ENCODE data around the gene SPRYD4. TPM values are rescaled to one million over a fixed set of nuclear protein-coding genes. Genes with fewer than 3 reads are reported as not detected.
"Not testable (repeated sequence)": the region's sequence is repeated elsewhere in the genome, so short reads cannot be mapped to it uniquely, and the experiment has no call there.

Gene SPRYD4
- 4.7 TPM for polyA plus RNA-seq
- long read RNA-seq, donor 1, full-length matches to known transcripts = 6 of 12 reads
- long read RNA-seq, donor 1, partial matches to known transcripts = 6 of 12 reads
- long read RNA-seq, donor 1, other reads (novel, unspliced or antisense) = 0 of 12 reads
- long read RNA-seq, donor 2, full-length matches to known transcripts = 20 of 20 reads
- long read RNA-seq, donor 2, partial matches to known transcripts = 0 of 20 reads
- long read RNA-seq, donor 2, other reads (novel, unspliced or antisense) = 0 of 20 reads
- long read RNA-seq, donor 3 = 0 reads
- long read RNA-seq, donor 4, full-length matches to known transcripts = 3 of 3 reads
- long read RNA-seq, donor 4, partial matches to known transcripts = 0 of 3 reads
- long read RNA-seq, donor 4, other reads (novel, unspliced or antisense) = 0 of 3 reads
- long read RNA-seq, donor 5, full-length matches to known transcripts = 10 of 10 reads
- long read RNA-seq, donor 5, partial matches to known transcripts = 0 of 10 reads
- long read RNA-seq, donor 5, other reads (novel, unspliced or antisense) = 0 of 10 reads
- long read RNA-seq, donor 6, full-length matches to known transcripts = 8 of 8 reads
- long read RNA-seq, donor 6, partial matches to known transcripts = 0 of 8 reads
- long read RNA-seq, donor 6, other reads (novel, unspliced or antisense) = 0 of 8 reads
- long read RNA-seq, donor 7, full-length matches to known transcripts = 3 of 3 reads
- long read RNA-seq, donor 7, partial matches to known transcripts = 0 of 3 reads
- long read RNA-seq, donor 7, other reads (novel, unspliced or antisense) = 0 of 3 reads
- long read RNA-seq, donor 8, full-length matches to known transcripts = 11 of 11 reads
- long read RNA-seq, donor 8, partial matches to known transcripts = 0 of 11 reads
- long read RNA-seq, donor 8, other reads (novel, unspliced or antisense) = 0 of 11 reads
- long read RNA-seq, donor 9, full-length matches to known transcripts = 16 of 16 reads
- long read RNA-seq, donor 9, partial matches to known transcripts = 0 of 16 reads
- long read RNA-seq, donor 9, other reads (novel, unspliced or antisense) = 0 of 16 reads
- long read RNA-seq, donor 10, full-length matches to known transcripts = 10 of 10 reads
- long read RNA-seq, donor 10, partial matches to known transcripts = 0 of 10 reads
- long read RNA-seq, donor 10, other reads (novel, unspliced or antisense) = 0 of 10 reads
- long read RNA-seq, donor 11, full-length matches to known transcripts = 13 of 13 reads
- long read RNA-seq, donor 11, partial matches to known transcripts = 0 of 13 reads
- long read RNA-seq, donor 11, other reads (novel, unspliced or antisense) = 0 of 13 reads

DNA sequence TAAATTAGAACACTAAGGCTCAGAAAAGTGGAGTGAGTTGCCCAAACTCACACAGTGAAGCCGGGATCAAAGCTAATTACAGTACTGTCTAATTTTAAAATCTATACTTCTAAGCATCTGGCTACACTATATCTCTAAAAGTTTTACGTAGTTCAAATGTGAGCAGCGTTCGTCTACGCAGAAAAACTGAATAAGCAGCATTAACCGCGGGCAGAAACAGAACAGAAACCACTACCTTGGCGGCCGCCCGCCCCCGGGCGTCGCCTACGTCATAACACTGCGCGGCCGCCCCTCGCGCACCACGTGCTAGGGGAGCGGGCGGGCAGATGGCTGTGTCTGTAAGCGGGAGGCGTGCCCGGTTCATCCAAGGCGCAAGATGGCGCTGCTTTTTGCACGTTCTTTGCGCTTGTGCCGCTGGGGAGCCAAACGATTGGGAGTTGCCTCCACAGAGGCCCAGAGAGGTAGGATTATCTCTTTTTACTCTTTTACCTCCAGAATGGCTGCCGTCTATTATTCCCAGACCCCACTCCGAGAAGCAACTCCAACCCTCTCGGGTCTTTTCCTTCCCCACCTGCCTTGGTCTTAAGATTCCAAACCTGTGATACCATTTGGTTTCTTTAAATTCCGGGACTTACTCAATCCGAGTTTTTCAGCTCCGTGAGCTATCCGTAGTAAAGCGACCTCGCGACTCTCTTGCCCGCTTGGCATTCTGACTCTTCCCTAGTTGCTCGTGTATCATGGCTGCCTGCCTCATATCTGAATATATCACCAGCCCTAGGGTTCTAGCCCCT is at the start of gene SPRYD4:
TSS of gene SPRYD4 (plus strand) at position 363 of the 791 bp plus-strand sequence. CDS start at position 377, 14 bp downstream.
- Histone ChIP-seq H3K4me3 (ENCODE audit: low read length) (peak within 1 kb of the TSS; percentile 72), H3K4me1 (ENCODE audit: control insufficient read depth, insufficient read depth, low read length) (peaks cover 8% of the 10 kb centered on the region), H3K9me3 (ENCODE audit: control insufficient read depth, low read depth, low read length) (no peaks in the 10 kb centered on the region), H3K27ac (ENCODE audit: low read length) (peak within 1 kb of the TSS; percentile 97), H3K36me3 (ENCODE audit: control insufficient read depth, insufficient read depth, low read length) (peaks cover 15% of the 10 kb centered on the region), H3K27me3 (ENCODE audit: control insufficient read depth, insufficient read depth, low read length) (no peaks in the 10 kb centered on the region)
- 0% methylated on average over 1 of the region's 43 CpGs for WGBS (ENCODE audit: insufficient coverage, low lambda C conversion rate)
- DNase-seq = peak; percentile 92 to 94

DNA sequence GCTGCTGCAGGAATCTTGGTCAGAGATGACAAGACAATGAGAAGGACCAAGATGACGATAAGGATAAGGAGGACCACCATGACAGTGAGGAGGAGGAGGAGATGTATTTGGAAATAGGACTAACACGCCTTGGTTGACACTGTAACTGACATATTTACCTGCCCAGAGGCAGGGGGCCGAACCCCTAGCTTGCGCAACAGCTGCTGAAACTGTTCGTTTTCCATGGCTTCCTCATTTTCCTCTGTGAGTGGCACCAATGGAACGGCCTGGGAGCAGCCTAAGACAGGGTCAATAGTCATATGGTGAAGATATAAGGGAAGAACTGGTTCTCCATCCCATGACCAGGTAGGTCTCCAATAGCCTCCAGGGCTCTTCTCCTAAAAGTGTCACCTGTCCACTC is 48.0 kb upstream of the SPRYD4 start:
- Histone ChIP-seq H3K4me3 (ENCODE audit: low read length) (no peak overlapping the region), H3K4me1 (ENCODE audit: control insufficient read depth, insufficient read depth, low read length) (no peaks in the 10 kb centered on the region), H3K27ac (ENCODE audit: low read length) (no peak overlapping the region), H3K36me3 (ENCODE audit: control insufficient read depth, insufficient read depth, low read length) (peaks cover 60% of the 10 kb centered on the region), H3K9me3 (ENCODE audit: control insufficient read depth, low read depth, low read length) (no peaks in the 10 kb centered on the region), H3K27me3 (ENCODE audit: control insufficient read depth, insufficient read depth, low read length) (no peaks in the 10 kb centered on the region)
- 100% methylated on average over 1 of the region's 6 CpGs for WGBS (ENCODE audit: insufficient coverage, low lambda C conversion rate)
- no peak for DNase-seq

GRCh38 chr12:56425193-56425592 is 43.2 kb upstream of the SPRYD4 start:
- Histone ChIP-seq H3K36me3 (ENCODE audit: control insufficient read depth, insufficient read depth, low read length) (peaks cover 60% of the 10 kb centered on the region), H3K27me3 (ENCODE audit: control insufficient read depth, insufficient read depth, low read length) (no peaks in the 10 kb centered on the region), H3K4me1 (ENCODE audit: control insufficient read depth, insufficient read depth, low read length) (no peaks in the 10 kb centered on the region), H3K27ac (ENCODE audit: low read length) (no peak overlapping the region), H3K4me3 (ENCODE audit: low read length) (no peak overlapping the region), H3K9me3 (ENCODE audit: control insufficient read depth, low read depth, low read length) (no peaks in the 10 kb centered on the region)
- 100% methylated on average over 1 of the region's 1 CpG for WGBS (ENCODE audit: insufficient coverage, low lambda C conversion rate)
- DNase-seq = no peak

DNA sequence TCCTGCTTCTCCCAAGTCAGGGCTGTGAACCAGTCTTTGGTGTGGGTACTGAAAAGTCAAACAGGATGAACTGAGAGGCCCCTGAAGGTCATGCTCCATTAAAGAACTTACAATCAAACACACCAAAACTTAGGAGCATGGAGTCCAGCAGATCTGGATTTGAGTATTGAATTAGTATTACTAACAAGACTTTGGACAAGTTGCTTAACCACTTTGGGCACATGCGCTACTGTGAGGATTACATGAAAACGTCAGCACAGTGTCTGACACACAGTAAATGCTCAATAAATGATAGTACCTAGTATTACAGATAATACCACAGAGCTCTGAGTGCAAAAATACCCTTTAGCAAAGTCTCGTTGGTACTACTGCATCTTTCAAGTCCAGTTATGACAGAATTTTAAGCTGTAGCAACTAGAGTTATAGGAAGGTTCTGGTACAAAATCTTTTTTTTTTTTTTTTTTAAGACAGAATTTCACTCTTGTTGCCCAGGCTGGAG is 42.4 kb upstream of the SPRYD4 start:
- H3K9me3 ChIP-seq (ENCODE audit: control insufficient read depth, low read depth, low read length) = no peaks in the 10 kb centered on the region
- H3K27me3 ChIP-seq (ENCODE audit: control insufficient read depth, insufficient read depth, low read length) = no peaks in the 10 kb centered on the region
- H3K4me1 ChIP-seq (ENCODE audit: control insufficient read depth, insufficient read depth, low read length) = no peaks in the 10 kb centered on the region
- H3K27ac ChIP-seq (ENCODE audit: low read length) = no peak overlapping the region
- no peak overlapping the region for H3K4me3 ChIP-seq (ENCODE audit: low read length)
- WGBS (ENCODE audit: insufficient coverage, low lambda C conversion rate) = 100% methylated on average over 1 of the region's 3 CpGs
- H3K36me3 ChIP-seq (ENCODE audit: control insufficient read depth, insufficient read depth, low read length) = peaks cover 59% of the 10 kb centered on the region
- no peak for DNase-seq

GRCh38 chr12:56431288-56431687 is 37.1 kb upstream of the SPRYD4 start:
- Histone ChIP-seq H3K36me3 (ENCODE audit: control insufficient read depth, insufficient read depth, low read length) (peaks cover 38% of the 10 kb centered on the region), H3K9me3 (ENCODE audit: control insufficient read depth, low read depth, low read length) (no peaks in the 10 kb centered on the region), H3K4me1 (ENCODE audit: control insufficient read depth, insufficient read depth, low read length) (no peaks in the 10 kb centered on the region), H3K27me3 (ENCODE audit: control insufficient read depth, insufficient read depth, low read length) (no peaks in the 10 kb centered on the region), H3K4me3 (ENCODE audit: low read length) (no peak overlapping the region), H3K27ac (ENCODE audit: low read length) (no peak overlapping the region)
- 100% methylated on average over 1 of the region's 11 CpGs for WGBS (ENCODE audit: insufficient coverage, low lambda C conversion rate)
- no peak for DNase-seq

DNA sequence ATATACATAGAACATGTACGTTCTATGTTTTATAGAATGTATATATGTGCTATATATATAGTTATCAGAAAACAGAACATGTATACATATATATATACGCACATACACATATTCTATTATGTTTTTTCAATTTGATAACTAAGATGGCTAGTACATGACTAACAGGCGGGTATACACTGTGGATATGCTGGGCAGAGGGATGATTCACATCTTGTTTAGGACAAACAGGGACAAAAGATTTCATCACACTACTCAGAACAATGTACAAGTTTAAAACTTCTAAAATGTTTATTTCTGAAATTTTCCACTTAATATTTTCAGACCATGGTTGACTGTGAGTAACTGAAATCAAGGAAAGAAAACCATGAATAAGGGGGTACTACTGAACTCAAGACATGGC is 36.5 kb upstream of the SPRYD4 start:
- 93% methylated on average over 3 of the region's 3 CpGs for WGBS (ENCODE audit: insufficient coverage, low lambda C conversion rate)
- Histone ChIP-seq H3K9me3 (ENCODE audit: control insufficient read depth, low read depth, low read length) (no peaks in the 10 kb centered on the region), H3K36me3 (ENCODE audit: control insufficient read depth, insufficient read depth, low read length) (peaks cover 37% of the 10 kb centered on the region), H3K27ac (ENCODE audit: low read length) (no peak overlapping the region), H3K4me1 (ENCODE audit: control insufficient read depth, insufficient read depth, low read length) (no peaks in the 10 kb centered on the region), H3K4me3 (ENCODE audit: low read length) (no peak overlapping the region), H3K27me3 (ENCODE audit: control insufficient read depth, insufficient read depth, low read length) (no peaks in the 10 kb centered on the region)
- DNase-seq = no peak

GRCh38 chr12:56434828-56435227 is 33.5 kb upstream of the SPRYD4 start:
- no peak for DNase-seq
- peaks cover 23% of the 10 kb centered on the region for H3K36me3 ChIP-seq (ENCODE audit: control insufficient read depth, insufficient read depth, low read length)
- no CpG with 5 or more reads among the region's 6 CpGs for WGBS (ENCODE audit: insufficient coverage, low lambda C conversion rate)
- no peaks in the 10 kb centered on the region for H3K9me3 ChIP-seq (ENCODE audit: control insufficient read depth, low read depth, low read length)
- no peaks in the 10 kb centered on the region for H3K4me1 ChIP-seq (ENCODE audit: control insufficient read depth, insufficient read depth, low read length)
- H3K27me3 ChIP-seq (ENCODE audit: control insufficient read depth, insufficient read depth, low read length) = no peaks in the 10 kb centered on the region
- no peak overlapping the region for H3K27ac ChIP-seq (ENCODE audit: low read length)
- no peak overlapping the region for H3K4me3 ChIP-seq (ENCODE audit: low read length)

GRCh38 chr12:56437430-56438176 is 30.8 kb upstream of the SPRYD4 start:
- Histone ChIP-seq H3K27ac (ENCODE audit: low read length) (no peak overlapping the region), H3K27me3 (ENCODE audit: control insufficient read depth, insufficient read depth, low read length) (no peaks in the 10 kb centered on the region), H3K4me3 (ENCODE audit: low read length) (no peak overlapping the region), H3K9me3 (ENCODE audit: control insufficient read depth, low read depth, low read length) (no peaks in the 10 kb centered on the region), H3K4me1 (ENCODE audit: control insufficient read depth, insufficient read depth, low read length) (no peaks in the 10 kb centered on the region), H3K36me3 (ENCODE audit: control insufficient read depth, insufficient read depth, low read length) (peaks cover 9% of the 10 kb centered on the region)
- WGBS (ENCODE audit: insufficient coverage, low lambda C conversion rate) = no CpG with 5 or more reads among the region's 11 CpGs
- no peak for DNase-seq

DNA sequence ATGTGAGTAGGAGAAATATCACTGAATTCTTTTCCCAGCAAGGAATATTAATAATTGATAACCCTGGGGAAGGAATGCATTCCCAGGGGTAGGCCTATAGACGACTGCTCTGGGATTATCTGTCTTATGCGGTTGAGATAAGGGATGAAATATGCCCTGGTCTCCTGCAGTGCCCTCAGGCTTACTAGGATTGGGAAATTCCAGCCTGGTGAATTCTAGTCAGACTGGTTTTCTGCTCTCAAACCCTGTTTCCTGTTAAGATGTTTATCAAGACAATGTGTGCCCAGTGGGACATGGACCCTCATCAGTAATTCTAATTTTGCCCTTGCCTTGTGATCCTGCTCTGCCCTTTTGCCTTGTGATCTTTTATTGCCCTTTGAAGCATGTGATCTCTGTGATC is 25.2 kb upstream of the SPRYD4 start:
- not testable (repeated sequence) for H3K27ac ChIP-seq (ENCODE audit: low read length); H3K9me3 ChIP-seq (ENCODE audit: control insufficient read depth, low read depth, low read length); H3K27me3 ChIP-seq (ENCODE audit: control insufficient read depth, insufficient read depth, low read length); DNase-seq; H3K4me3 ChIP-seq (ENCODE audit: low read length); H3K36me3 ChIP-seq (ENCODE audit: control insufficient read depth, insufficient read depth, low read length); H3K4me1 ChIP-seq (ENCODE audit: control insufficient read depth, insufficient read depth, low read length)
- no CpG with 5 or more reads among the region's 2 CpGs for WGBS (ENCODE audit: insufficient coverage, low lambda C conversion rate)

Data from large intestine (tissue), 12 donors.